Erythroblast (primary cell): Measurements from ENCODE around the gene CSH2.

Source experiments
- GATA1 ChIP-seq: IDR thresholded peaks from 2 replicates; pipeline ENCODE4 v1.6.1; 2011; ENCODE audit warnings: low read depth, mild to moderate bottlenecking, control low read depth, low read length, moderate library complexity
- POLR2A ChIP-seq: IDR thresholded peaks from 2 replicates; pipeline ENCODE4 v1.6.1; 2011; ENCODE audit warnings: mild to moderate bottlenecking, low read length

DNA sequence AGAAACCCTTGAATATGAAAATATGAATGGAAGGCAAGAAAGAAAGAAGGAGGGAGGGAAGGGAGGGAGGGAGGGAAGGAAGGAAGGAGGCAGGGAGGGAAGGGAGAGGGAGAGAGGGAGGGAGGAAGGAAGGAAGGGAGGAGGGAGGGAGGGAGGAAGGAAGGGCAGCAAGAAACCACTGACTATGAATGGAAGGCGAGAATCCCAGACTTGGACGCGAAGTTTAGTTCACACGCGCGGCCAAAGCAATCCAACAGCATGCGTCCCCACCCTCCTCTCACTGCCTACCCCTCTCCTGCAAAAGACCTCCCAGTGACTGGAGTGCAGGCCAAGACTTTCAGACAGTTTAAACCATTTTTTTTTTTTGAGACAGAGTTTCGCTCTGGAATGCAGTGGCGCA is 23.1 kb downstream of the CSH2 start:
- no peak for TF ChIP-seq POLR2A
- no peak for TF ChIP-seq GATA1
